NT2/D1 (cell line): ENCODE measurements around the gene FADS2.

ENCODE experiments used
- DNase-seq: peaks from one replicate; pipeline ENCODE4 v3.0.0-alpha.2; 2011; ENCODE audit warnings: low read depth, low spot score
- H3K27me3 ChIP-seq: 2 replicates; pipeline ENCODE4 v1.6.0; 2011; ENCODE audit warnings: mild to moderate bottlenecking; ENCODE audit not compliant: insufficient read length, insufficient read depth
- H3K36me3 ChIP-seq: 2 replicates; pipeline ENCODE4 v1.6.1; 2011; ENCODE audit warnings: mild to moderate bottlenecking, low read length, mixed read lengths; ENCODE audit not compliant: insufficient read depth, insufficient read length
- H3K4me1 ChIP-seq: 2 replicates; pipeline ENCODE4 v1.5.1; 2011; ENCODE audit not compliant: insufficient read depth, insufficient read length
- H3K4me3 ChIP-seq: 2 replicates; pipeline ENCODE4 v1.5.1; 2011; ENCODE audit warnings: low read depth; ENCODE audit not compliant: insufficient read length
- H3K9ac ChIP-seq: 2 replicates; pipeline ENCODE4 v1.6.0; 2011; ENCODE audit warnings: low read depth; ENCODE audit not compliant: insufficient read length
- H3K9me3 ChIP-seq: 2 replicates; pipeline ENCODE4 v1.5.1; 2011; ENCODE audit warnings: mild to moderate bottlenecking, low read length; ENCODE audit not compliant: insufficient read depth
- SUZ12 ChIP-seq: IDR thresholded peaks from 2 replicates; pipeline ENCODE4 v1.6.1; 2011; ENCODE audit not compliant: insufficient read length, insufficient read depth; ENCODE audit errors: extremely low read depth
- YY1 ChIP-seq: IDR thresholded peaks from 2 replicates; pipeline ENCODE4 v1.6.1; 2011; ENCODE audit not compliant: insufficient read length, insufficient read depth
- ZNF274 ChIP-seq: IDR thresholded peaks from 2 replicates; pipeline ENCODE4 v1.6.1; 2011; ENCODE audit warnings: mild to moderate bottlenecking, low read depth, low read length

The FADS2 gene

DNA sequence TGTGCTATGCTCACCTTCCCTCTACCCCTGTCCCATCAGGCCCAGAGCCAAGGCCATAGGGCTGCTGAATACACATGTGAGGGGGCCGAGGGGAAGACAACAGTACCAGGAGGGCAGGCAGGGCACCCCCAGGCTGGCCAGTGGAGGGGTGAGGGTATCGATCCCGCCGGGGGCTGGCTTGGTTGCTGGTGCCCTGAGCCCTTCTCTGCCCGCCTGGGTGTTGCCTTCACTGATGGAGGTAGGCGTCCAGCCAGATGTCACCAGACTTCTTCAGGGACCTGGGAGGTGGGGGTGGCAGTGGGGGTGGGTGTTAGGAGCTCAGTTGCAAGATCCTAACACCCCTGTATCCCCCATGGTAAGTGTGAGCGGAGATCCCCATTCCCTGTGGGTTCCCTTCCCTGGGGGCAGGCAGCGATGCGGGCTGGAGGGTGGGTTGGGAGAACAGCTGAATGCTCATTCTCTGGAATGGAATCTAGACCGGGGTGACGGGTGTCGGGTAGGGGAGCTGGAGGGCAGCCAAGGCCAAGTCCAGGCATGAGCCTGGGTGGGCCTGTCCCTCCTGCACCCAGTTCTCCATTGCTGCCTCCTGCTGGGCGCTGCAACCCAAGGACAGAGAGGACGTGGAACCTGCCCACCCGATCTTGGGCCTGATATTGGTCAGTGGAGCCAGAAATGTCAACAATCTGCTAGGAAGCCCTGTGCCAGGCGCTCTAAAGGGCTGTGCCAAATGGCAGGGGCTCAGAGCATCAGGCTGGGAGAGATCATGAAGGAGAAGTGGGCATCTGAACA is 45.7 kb downstream of the FADS2 start:
- DNase-seq, result no peak
- no peak for TF ChIP-seq SUZ12
- Histone ChIP-seq H3K27me3 (peaks cover 18% of the 10 kb centered on the region), H3K36me3 (peaks cover 23% of the 10 kb centered on the region), H3K4me1 (peaks cover 28% of the 10 kb centered on the region), H3K9me3 (no peaks in the 10 kb centered on the region), H3K9ac (no peak overlapping the region), H3K4me3 (no peak overlapping the region)

DNA sequence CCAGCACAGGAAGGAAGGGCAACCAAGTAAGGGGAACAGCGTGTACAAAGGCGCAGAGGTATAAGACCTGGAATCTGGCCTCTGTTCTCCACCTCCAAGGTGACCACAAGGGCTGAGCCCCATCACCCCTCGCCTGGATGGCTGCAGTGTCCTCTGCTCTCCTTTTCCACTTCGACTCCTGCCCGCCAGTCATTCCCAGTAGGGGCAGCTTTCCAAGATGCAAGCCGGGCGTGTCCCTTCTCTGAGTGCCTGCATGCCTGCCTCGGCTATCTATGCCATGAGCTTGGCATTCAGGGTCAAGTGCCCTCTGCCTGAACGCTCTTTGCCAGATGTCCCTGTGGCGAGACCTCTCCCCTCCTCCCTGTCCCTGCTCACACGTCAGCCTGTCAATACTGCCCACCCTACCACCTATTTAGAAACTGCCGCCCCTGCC is 46.3 kb downstream of the FADS2 start:
- peak overlapping the region; percentile 13 for H3K9ac ChIP-seq
- H3K27me3 ChIP-seq, result peaks cover 18% of the 10 kb centered on the region
- H3K36me3 ChIP-seq, result peaks cover 28% of the 10 kb centered on the region
- peaks cover 31% of the 10 kb centered on the region for H3K4me1 ChIP-seq
- H3K9me3 ChIP-seq, result no peaks in the 10 kb centered on the region
- H3K4me3 ChIP-seq, result no peak overlapping the region
- TF ChIP-seq ZNF274 (no peak), YY1 (no peak), SUZ12 (no peak)
- DNase-seq, result no peak

DNA sequence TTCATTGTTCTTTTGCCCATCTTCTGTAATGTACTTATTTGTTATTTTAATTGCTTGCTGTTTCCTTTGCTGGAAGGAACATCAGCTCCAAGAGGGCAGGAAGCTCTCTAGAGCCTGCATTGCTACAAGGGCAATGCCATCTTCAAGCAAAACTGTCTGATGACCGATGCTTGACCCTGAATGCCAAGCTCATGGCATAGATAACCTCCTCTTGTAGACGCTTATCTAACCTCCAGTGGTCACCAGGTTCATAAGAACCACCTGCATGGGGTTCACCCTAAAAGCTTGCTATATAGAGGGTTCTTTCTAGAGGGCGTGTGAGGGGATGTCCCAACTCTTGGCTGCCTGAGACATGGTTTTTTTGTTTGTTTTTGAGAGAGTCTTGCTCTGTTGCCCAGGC is 46.8 kb downstream of the FADS2 start:
- H3K9me3 ChIP-seq, result no peaks in the 10 kb centered on the region
- H3K4me1 ChIP-seq, result peaks cover 34% of the 10 kb centered on the region
- DNase-seq, result no peak
- H3K9ac ChIP-seq, result no peak overlapping the region
- TF ChIP-seq SUZ12 (no peak), YY1 (no peak), ZNF274 (no peak)
- peaks cover 18% of the 10 kb centered on the region for H3K27me3 ChIP-seq
- H3K36me3 ChIP-seq, result peaks cover 28% of the 10 kb centered on the region
- no peak overlapping the region for H3K4me3 ChIP-seq

DNA sequence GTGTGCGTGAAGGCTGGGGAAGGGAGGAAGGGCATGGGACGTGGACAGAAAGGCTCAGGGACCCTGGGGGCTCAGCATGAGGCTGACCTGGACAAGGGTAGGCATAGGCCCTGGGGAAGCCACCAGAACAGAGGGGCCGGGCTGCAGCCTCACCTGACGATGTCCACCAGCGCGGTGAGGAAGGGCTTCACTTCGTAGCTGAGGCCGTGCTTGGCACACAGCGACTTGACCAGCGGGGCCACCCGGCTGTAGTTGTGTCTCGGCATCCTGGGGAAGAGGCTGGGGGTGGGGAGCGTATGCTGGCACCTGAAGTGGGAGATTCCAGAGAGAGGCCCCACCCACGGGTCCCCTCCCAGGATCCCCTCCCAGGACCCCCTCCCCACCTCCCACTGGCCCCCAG is 47.6 kb downstream of the FADS2 start:
- Histone ChIP-seq H3K4me3 (no peak overlapping the region), H3K4me1 (peaks cover 29% of the 10 kb centered on the region), H3K36me3 (peaks cover 32% of the 10 kb centered on the region), H3K27me3 (peaks cover 18% of the 10 kb centered on the region), H3K9me3 (no peaks in the 10 kb centered on the region), H3K9ac (peak overlapping the region; percentile 43)
- no peak for DNase-seq
- TF ChIP-seq YY1 (no peak), SUZ12 (no peak), ZNF274 (no peak)

DNA sequence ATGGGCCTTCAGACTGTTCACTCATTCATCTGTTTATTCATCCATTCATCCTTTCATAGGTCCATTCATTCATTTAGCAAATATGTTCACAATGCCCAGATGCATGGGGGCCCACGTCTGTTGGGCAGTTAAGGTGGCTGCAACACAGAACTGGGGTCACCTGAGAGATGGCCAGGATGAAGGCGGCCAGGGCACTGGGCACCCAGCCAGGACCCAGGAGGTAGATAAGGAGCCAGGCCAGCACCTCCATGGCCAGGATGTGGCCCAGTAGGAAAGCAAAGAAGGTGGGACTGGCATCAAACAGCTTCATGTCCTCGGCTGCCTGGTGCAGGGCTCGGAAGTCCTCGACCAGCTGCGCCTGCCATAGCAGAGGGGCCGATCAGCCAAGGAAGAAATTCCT is 51.1 kb downstream of the FADS2 start:
- Histone ChIP-seq H3K9me3 (no peaks in the 10 kb centered on the region), H3K4me3 (no peak overlapping the region), H3K36me3 (peaks cover 29% of the 10 kb centered on the region), H3K9ac (no peak overlapping the region), H3K27me3 (no peaks in the 10 kb centered on the region), H3K4me1 (peaks cover 24% of the 10 kb centered on the region)
- TF ChIP-seq YY1 (no peak), SUZ12 (no peak), ZNF274 (no peak)
- no peak for DNase-seq

DNA sequence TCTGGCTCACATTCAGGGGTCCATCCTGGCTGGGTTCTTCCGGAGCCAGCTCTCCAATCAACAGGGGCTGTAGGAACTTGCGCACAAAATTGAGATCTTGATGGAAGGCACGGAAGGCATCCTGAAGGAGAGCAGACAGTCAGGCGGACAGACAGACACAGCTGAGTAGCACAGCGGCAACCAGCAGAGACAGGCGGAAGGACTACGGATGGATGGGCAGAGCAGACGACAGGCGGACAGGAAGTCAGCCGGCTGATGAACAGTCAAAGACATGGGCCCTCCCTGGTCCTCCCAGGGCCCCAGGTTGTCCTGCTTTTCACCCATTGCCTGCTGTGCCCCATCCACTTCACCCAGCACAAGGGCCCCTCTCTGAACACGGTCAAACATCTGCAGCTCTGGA is 51.9 kb downstream of the FADS2 start:
- Histone ChIP-seq H3K9ac (peak overlapping the region; percentile 16), H3K27me3 (no peaks in the 10 kb centered on the region), H3K9me3 (no peaks in the 10 kb centered on the region), H3K36me3 (peaks cover 29% of the 10 kb centered on the region), H3K4me3 (no peak overlapping the region), H3K4me1 (peaks cover 22% of the 10 kb centered on the region)
- DNase-seq, result no peak
- TF ChIP-seq ZNF274 (no peak), SUZ12 (no peak), YY1 (no peak)

DNA sequence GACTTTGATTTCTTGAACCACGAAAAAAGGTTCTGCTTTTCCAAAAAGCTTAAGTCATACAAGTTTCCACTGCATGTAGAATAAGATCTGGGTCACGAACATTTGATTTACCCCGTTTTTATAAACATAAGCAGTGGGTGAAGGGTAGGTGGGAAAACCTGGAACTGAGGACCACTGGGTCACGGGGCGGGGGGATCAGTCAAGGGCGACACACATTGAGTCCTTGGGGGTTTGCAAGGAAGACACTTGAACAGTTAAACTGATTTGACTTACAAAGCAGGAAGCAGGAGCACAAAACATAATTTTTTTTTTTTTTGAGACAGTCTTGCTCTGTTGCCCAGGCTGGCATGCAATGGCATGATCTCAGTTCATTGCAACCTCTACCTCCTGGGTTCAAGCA is 52.4 kb downstream of the FADS2 start:
- TF ChIP-seq YY1 (no peak), ZNF274 (no peak), SUZ12 (no peak)
- no peak overlapping the region for H3K9ac ChIP-seq
- peaks cover 25% of the 10 kb centered on the region for H3K4me1 ChIP-seq
- peaks cover 28% of the 10 kb centered on the region for H3K36me3 ChIP-seq
- no peaks in the 10 kb centered on the region for H3K27me3 ChIP-seq
- no peak for DNase-seq
- no peaks in the 10 kb centered on the region for H3K9me3 ChIP-seq
- H3K4me3 ChIP-seq, result no peak overlapping the region
